CD4-positive, alpha-beta T cell (primary cell): ENCODE data around the gene AHNAK. TPM values are rescaled to one million over a fixed set of nuclear protein-coding genes. Genes with fewer than 3 reads are reported as not detected.
A peak's percentile ranks its signal among the peaks of the same experiment; 100 is the strongest.

Experiments
- ATAC-seq: fragments of 200-7000 bp; cut with Tn5 transposase; one replicate; pipeline ENCODE4 v1.10.0; 2022; ENCODE audit warnings: mild to moderate bottlenecking; ENCODE audit not compliant: poor library complexity
- CTCF ChIA-PET: fragments of 350-600 bp; sonication (Branson Sonifier 250); formaldehyde crosslinking; loops from one replicate; lab custom pipeline; 2021; ENCODE audit warnings: antibody characterized with exemption, inconsistent platforms; lab: Charles Lee
- POLR2A ChIA-PET: fragments of 350-600 bp; sonication (Branson Sonifier 250); formaldehyde crosslinking; loops from one replicate; lab custom pipeline; 2021; ENCODE audit warnings: antibody characterized with exemption, inconsistent platforms; lab: Charles Lee
- DNase-seq, 14 experiments: peaks; one replicate each; pipeline ENCODE4 v3.0.0-alpha.2; 2013 to 2020; ENCODE audit warnings: mixed read lengths in 2 of 14
- H3K27ac ChIP-seq, 2 donors: one replicate each; pipeline versions ENCODE4 v1.5.1 to v1.7.0; 2013; ENCODE audit warnings: low read length in 2 of 2, low read depth in 1 of 2, mild to moderate bottlenecking in 1 of 2
- H3K27me3 ChIP-seq, 2 experiments: 1 replicate in 1 of 2; 2 replicates in 1 of 2; pipeline versions ENCODE4 v1.6.1 to v1.7.0; 2013; ENCODE audit warnings: low read length in 2 of 2, control low read depth in 1 of 2, mild to moderate bottlenecking in 1 of 2, moderate library complexity in 1 of 2; ENCODE audit not compliant: insufficient read depth in 2 of 2, control insufficient read depth in 1 of 2
- H3K36me3 ChIP-seq: one replicate; pipeline ENCODE4 v1.6.1; 2013; ENCODE audit warnings: low read length, control low read depth; ENCODE audit not compliant: insufficient read depth
- H3K4me1 ChIP-seq: one replicate; pipeline ENCODE4 v1.6.1; 2013; ENCODE audit warnings: low read length, control low read depth; ENCODE audit not compliant: insufficient read depth
- H3K4me3 ChIP-seq: one replicate; pipeline ENCODE4 v1.5.1; 2013; ENCODE audit warnings: mild to moderate bottlenecking, low read length, moderate library complexity
- H3K9me3 ChIP-seq, 2 experiments: 1 replicate in 1 of 2; 2 replicates in 1 of 2; pipeline versions ENCODE4 v1.6.1 to v1.7.0; 2013; ENCODE audit warnings: low read length in 2 of 2, mild to moderate bottlenecking in 2 of 2, control low read depth in 1 of 2, moderate library complexity in 1 of 2; ENCODE audit not compliant: control insufficient read depth in 1 of 2, insufficient read depth in 1 of 2
- H3K27ac Mint-ChIP-seq: one replicate; pipeline ENCODE4 v1.8.0; 2020; ENCODE audit warnings: mixed read lengths
- H3K27me3 Mint-ChIP-seq: one replicate; pipeline ENCODE4 v1.8.0; 2021; ENCODE audit warnings: mixed read lengths
- H3K36me3 Mint-ChIP-seq: one replicate; pipeline ENCODE4 v1.8.0; 2021; ENCODE audit warnings: low read depth, mixed read lengths
- H3K4me1 Mint-ChIP-seq: one replicate; pipeline ENCODE4 v1.8.0; 2021; ENCODE audit warnings: low read depth, mixed read lengths
- H3K4me3 Mint-ChIP-seq: one replicate; pipeline ENCODE4 v1.8.0; 2020; ENCODE audit warnings: mild to moderate bottlenecking, mixed read lengths
- H3K9me3 Mint-ChIP-seq: one replicate; pipeline ENCODE4 v1.8.0; 2020; ENCODE audit warnings: mixed read lengths
- CTCF ChIP-seq: fragments of 200-600 bp; IDR thresholded peaks from one replicate; pipeline ENCODE4 v1.8.0; 2022; ENCODE audit warnings: antibody characterized with exemption, mild to moderate bottlenecking
- intact Hi-C, 2 experiments: fragments of 100-400 bp; cut with DNase I in 1 of 2; cut with micrococcal nuclease in 1 of 2; formaldehyde crosslinking; loops; one replicate each; pipeline versions ENCODE4 v1.15.1 to v1.9.0; 2023 to 2025; cut with DNase I, micrococcal nuclease
- total RNA-seq, 174 experiments: library from RNA in 2 of 174; stranded (reverse) in 2 of 174; gene quantifications; one replicate each; pipeline ENCODE4 v1.2.3 and lab custom pipeline; 2021 to 2026

Gene AHNAK
- total RNA-seq, 2 experiments from 2014 or later = 320 to 332 TPM

GRCh38 chr11:62542750-62543567, 3.6 kb downstream of the AHNAK start:
- peak overlapping the region; percentile 77 to 84 for H3K27ac ChIP-seq
- peak overlapping the region; percentile 97 for H3K4me3 ChIP-seq
- Mint-ChIP-seq H3K4me3 (peak overlapping the region; percentile 99), H3K4me1 (peaks cover 77% of the 10 kb centered on the region), H3K36me3 (peaks cover 38% of the 10 kb centered on the region), H3K9me3 (no peaks in the 10 kb centered on the region), H3K27me3 (no peaks in the 10 kb centered on the region), H3K27ac (peak overlapping the region; percentile 90)
- H3K4me1 ChIP-seq = peaks cover 89% of the 10 kb centered on the region
- ATAC-seq (peak; percentile 56), DNase-seq (peak; percentile 58 to 89 (median 66))
- ChIA-PET CTCF (interaction anchor here (0.7 to 10.9 kb wide), 15 partner anchors 9 to 141 kb away, joined by 3 to 251 read pairs (median 5); partner anchors contain the start of genes EEF1G and TUT1), POLR2A (interaction anchor here (0.6 to 6.3 kb wide), 11 partner anchors 7 to 298 kb away, joined by 3 to 122 read pairs (median 3); partner anchors contain the start of genes B3GAT3, EEF1G, GANAB and TUT1)
- intact Hi-C loops = loop anchor here (1.0 to 10.0 kb wide), 6 partner anchors 11 to 578 kb away; partner anchors contain the start of gene FTH1 (in 1 of the 2)
- H3K27me3 ChIP-seq = no peaks in the 10 kb centered on the region
- no peaks in the 10 kb centered on the region for H3K9me3 ChIP-seq
- peaks cover 19% of the 10 kb centered on the region for H3K36me3 ChIP-seq
- peak; percentile 99 for TF ChIP-seq CTCF

GRCh38 chr11:62542111-62542745, 4.4 kb downstream of the AHNAK start:
- Histone ChIP-seq H3K36me3 (peaks cover 22% of the 10 kb centered on the region), H3K4me3 (peak overlapping the region; percentile 97), H3K27ac (peak overlapping the region; percentile 77 to 84), H3K9me3 (no peaks in the 10 kb centered on the region), H3K27me3 (no peaks in the 10 kb centered on the region), H3K4me1 (peaks cover 87% of the 10 kb centered on the region)
- Mint-ChIP-seq H3K27ac (peak overlapping the region; percentile 90), H3K27me3 (no peaks in the 10 kb centered on the region), H3K36me3 (peaks cover 38% of the 10 kb centered on the region), H3K4me1 (peaks cover 70% of the 10 kb centered on the region), H3K4me3 (peak overlapping the region; percentile 99), H3K9me3 (no peaks in the 10 kb centered on the region)
- intact Hi-C loops = loop anchor here (1.0 to 10.0 kb wide), 6 partner anchors 10 to 577 kb away; partner anchors contain the start of gene FTH1 (in 1 of the 2)
- TF ChIP-seq CTCF = no peak
- ATAC-seq (no peak), DNase-seq (peak in 1 of 14 experiments; percentile 36)
- ChIA-PET CTCF (interaction anchor here (1.1 to 10.9 kb wide), 12 partner anchors 14 to 140 kb away, joined by 3 to 251 read pairs (median 6); partner anchors contain the start of genes EEF1G and TUT1), POLR2A (interaction anchor here (0.6 to 6.3 kb wide), 9 partner anchors 8 to 156 kb away, joined by 3 to 122 read pairs (median 11); partner anchors contain the start of genes B3GAT3, EEF1G and TUT1)
